K562 (cell line): ENCODE results near the gene CCNB1IP1. TPM values are rescaled to one million over a fixed set of nuclear protein-coding genes. Genes with fewer than 3 reads are reported as not detected.

Source experiments
- E2F5 ChIP-seq: sonication (generic); formaldehyde crosslinking; IDR thresholded peaks from 2 replicates; pipeline ENCODE4 v1.8.0; 2022; ENCODE audit warnings: mild to moderate bottlenecking, missing genetic modification reagents
- FOXM1 ChIP-seq, 2 experiments: fragments of 450-650 bp in 1 of 2; sonication (generic) in 1 of 2; formaldehyde crosslinking in 1 of 2; IDR thresholded peaks; 2 replicates each; pipeline versions ENCODE4 v1.6.1 to v1.9.0; 2017 to 2022; ENCODE audit warnings: low read depth in 2 of 2, mild to moderate bottlenecking in 2 of 2, missing genetic modification reagents in 1 of 2, moderate library complexity in 1 of 2
- HCFC1 ChIP-seq: IDR thresholded peaks from 2 replicates; pipeline ENCODE4 v1.6.1; 2012; ENCODE audit warnings: low read depth, low read length, improper control_type of control experiment
- HMBOX1 ChIP-seq: sonication (generic); IDR thresholded peaks from 2 replicates; pipeline ENCODE4 v1.6.1; 2016
- KAT2B ChIP-seq: IDR thresholded peaks from one replicate; pipeline ENCODE4 v1.6.1; 2012; ENCODE audit warnings: low read depth, mild to moderate bottlenecking, control low read depth, inconsistent platforms, low read length, moderate library complexity
- PCBP2 ChIP-seq: fragments of 200-400 bp; formaldehyde crosslinking; IDR thresholded peaks from 2 replicates; pipeline ENCODE4 v1.6.1; 2018; ENCODE audit warnings: low read length, low read depth, mild to moderate bottlenecking, moderate library complexity; ENCODE audit not compliant: poor library complexity, severe bottlenecking
- POLR2A ChIP-seq: fragments of 450-650 bp; conservative IDR thresholded peaks from 2 replicates; pipeline ENCODE4 v1.6.1; 2016
- SRSF9 ChIP-seq: fragments of 200-400 bp; formaldehyde crosslinking; IDR thresholded peaks from 2 replicates; pipeline ENCODE4 v1.6.1; 2017; ENCODE audit warnings: low read depth, low read length, borderline replicate concordance
- TRIM25 ChIP-seq: fragments of 450-650 bp; IDR thresholded peaks from 2 replicates; pipeline ENCODE4 v1.7.0; 2016; ENCODE audit warnings: borderline replicate concordance
- ZBTB40 ChIP-seq, 2 experiments: fragments of 450-650 bp in 1 of 2; sonication (generic) in 1 of 2; formaldehyde crosslinking in 1 of 2; IDR thresholded peaks; 2 replicates each; pipeline versions ENCODE4 v1.7.1 to v1.9.0; 2016 to 2022; ENCODE audit warnings: inconsistent platforms in 1 of 2, mild to moderate bottlenecking in 1 of 2, missing genetic modification reagents in 1 of 2
- ZNF12 ChIP-seq: sonication (generic); formaldehyde crosslinking; IDR thresholded peaks from 2 replicates; pipeline ENCODE4 v1.4.0; 2020; ENCODE audit warnings: mild to moderate bottlenecking, missing genetic modification reagents
- ZNF184 ChIP-seq: sonication (generic); formaldehyde crosslinking; IDR thresholded peaks from 2 replicates; pipeline ENCODE4 v1.5.0; 2020; ENCODE audit warnings: missing genetic modification reagents
- polyA plus RNA-seq, 8 experiments: library from polyadenylated mRNA; depleted of rRNA in 4 of 8; stranded (reverse) in 5 of 8; unstranded in 3 of 8; fragments of >200 nt; fragmentation: Nextera tagmentation in 2 of 8; fragmentation: Illumina TruSeq in 1 of 8; extraction: Ambion mirVana in 2 of 8; extraction: Trizol in 1 of 8; gene quantifications; 2 replicates each; pipeline versions ENCODE4 v1.2.1 to v1.2.3, GENCODE V29; 2011 to 2014; ENCODE audit warnings: inconsistent platforms in 1 of 8, missing spikeins in 1 of 8
- total RNA-seq, 7 experiments: library from RNA; depleted of rRNA in 6 of 7; stranded (reverse); fragments of >200 nt in 6 of 7; fragmentation: Illumina TruSeq in 2 of 7; extraction: Trizol in 2 of 7; gene quantifications; 2 replicates each; pipeline versions ENCODE4 v1.2.1 to v1.2.3, GENCODE V29; 2011 to 2021; ENCODE audit warnings: low replicate concordance in 1 of 7

Gene CCNB1IP1
- total and polyA plus RNA-seq, 9 of the 15 experiments (the other 6 are each of a cell fraction or from before 2014, with no cell fraction given): 51.8 to 152 (median 81.0) TPM

- TF ChIP-seq ZBTB40 (IDR thresholded peaks at IDR 0.05): peak; percentile 35; the same call in 1 of the 2 replicates
- TF ChIP-seq ZBTB40 (CRISPR knock-in tag; IDR thresholded peaks at IDR 0.05): no peak
- no peak for TF ChIP-seq ZNF12 (CRISPR knock-in tag)
- peak; percentile 98 for TF ChIP-seq HMBOX1
- peak; percentile 52 for TF ChIP-seq POLR2A
- TF ChIP-seq KAT2B: no peak
- TF ChIP-seq SRSF9: no peak
- TF ChIP-seq PCBP2: no peak
- TF ChIP-seq FOXM1 (IDR thresholded peaks at IDR 0.05; ENCODE audit: low read depth): peak; percentile 52
- TF ChIP-seq FOXM1 (CRISPR knock-in tag; IDR thresholded peaks at IDR 0.05; ENCODE audit: low read depth): no peak
- TF ChIP-seq E2F5: no peak
- TF ChIP-seq HCFC1: peak; percentile 66
- no peak for TF ChIP-seq ZNF184 (CRISPR knock-in tag)
- TF ChIP-seq TRIM25: no peak
Observed at GRCh38 chr14:20305265-20306078, 27.6 kb downstream of the CCNB1IP1 start, which contains the start of gene TTC5 (continued).
